Suprapubic skin (tissue), 4 donors: ENCODE data around the gene ARHGAP32. TPM values are rescaled to one million over a fixed set of nuclear protein-coding genes. Genes with fewer than 3 reads are reported as not detected.

Experiments
- DNase-seq, 2 donors: peaks; one replicate each; pipeline ENCODE4 v3.0.0-alpha.2; 2019; ENCODE audit warnings: low spot score in 2 of 2
- H3K27ac ChIP-seq: fragments of 200-600 bp; sonication (generic); one replicate; pipeline ENCODE4 v1.5.1; 2019
- H3K27me3 ChIP-seq: fragments of 200-600 bp; sonication (generic); one replicate; pipeline ENCODE4 v1.5.1; 2019
- H3K36me3 ChIP-seq: fragments of 200-600 bp; sonication (generic); one replicate; pipeline ENCODE4 v1.5.1; 2019
- H3K4me1 ChIP-seq: fragments of 200-600 bp; sonication (generic); one replicate; pipeline ENCODE4 v1.5.1; 2019
- H3K4me3 ChIP-seq: fragments of 200-600 bp; sonication (generic); one replicate; pipeline ENCODE4 v1.5.1; 2019; ENCODE audit warnings: mild to moderate bottlenecking
- H3K9me3 ChIP-seq: fragments of 200-600 bp; sonication (generic); one replicate; pipeline ENCODE4 v1.5.1; 2019
- EP300 ChIP-seq: sonication (generic); formaldehyde crosslinking; IDR thresholded peaks from one replicate; pipeline ENCODE4 v1.6.1; 2017; ENCODE audit warnings: antibody characterized with exemption
- POLR2A ChIP-seq, 2 donors: fragments of 450-650 bp; IDR thresholded peaks; one replicate each; pipeline ENCODE4 v1.6.1; 2017; ENCODE audit warnings: antibody characterized with exemption in 2 of 2, mild to moderate bottlenecking in 2 of 2, moderate library complexity in 2 of 2
- POLR2AphosphoS5 ChIP-seq, 3 donors: sonication (generic); formaldehyde crosslinking; IDR thresholded peaks; one replicate each; pipeline ENCODE4 v1.6.1; 2017; ENCODE audit warnings: antibody characterized with exemption in 3 of 3
- WGBS: methylation state at CpG from one replicate; pipeline ENCODE4 v1.1.5; 2018; 5-methylcytosine and 5-hydroxymethylcytosine counted together
- total RNA-seq, 4 donors: library from RNA; depleted of rRNA; stranded (reverse); fragments of >200 nt; gene quantifications; one replicate each; pipeline ENCODE4 v1.1.0, GENCODE V29; 2016
- TF ChIP-seq, protein P1 (sequence below), 2 donors: fragments of 200-600 bp in 1 of 2; fragments of 450-650 bp in 1 of 2; sonication (generic) in 1 of 2; IDR thresholded peaks; one replicate each; pipeline ENCODE4 v1.5.1; 2016 to 2019; ENCODE audit warnings: antibody characterized with exemption in 2 of 2, mild to moderate bottlenecking in 1 of 2, moderate library complexity in 1 of 2

Gene ARHGAP32
- total RNA-seq: 10 to 100 TPM; 49.5 to 93.4 (median 62.1) TPM

DNA sequence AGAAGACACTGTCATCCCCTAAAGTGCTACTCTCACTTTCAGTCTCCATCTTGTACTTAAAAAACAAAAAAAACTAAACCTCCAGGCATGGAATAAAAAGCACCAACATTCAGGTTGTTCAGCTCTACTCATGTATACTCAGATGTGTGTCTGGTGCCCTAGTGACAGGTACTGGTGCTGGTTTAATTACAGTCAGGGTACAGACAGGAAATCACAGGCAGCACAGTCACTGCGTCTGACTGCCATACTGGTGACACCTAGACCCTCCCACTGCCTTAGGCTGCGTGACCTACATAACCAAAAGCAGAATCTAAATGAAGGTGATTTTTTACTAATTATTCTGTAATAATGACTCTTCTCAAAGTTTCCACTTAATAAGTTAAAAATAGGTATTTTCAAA is at the start of gene ARHGAP32:
Gene ARHGAP32, minus strand, starts transcription at position 176 of the 400 bp plus-strand sequence. Its CDS starts 127 bp downstream, at position 49.
- TF ChIP-seq POLR2AphosphoS5 (IDR thresholded peaks at IDR 0.05) (no peak), EP300 (no peak), POLR2A (IDR thresholded peaks at IDR 0.05) (no peak)
- TF ChIP-seq, protein P1, sequence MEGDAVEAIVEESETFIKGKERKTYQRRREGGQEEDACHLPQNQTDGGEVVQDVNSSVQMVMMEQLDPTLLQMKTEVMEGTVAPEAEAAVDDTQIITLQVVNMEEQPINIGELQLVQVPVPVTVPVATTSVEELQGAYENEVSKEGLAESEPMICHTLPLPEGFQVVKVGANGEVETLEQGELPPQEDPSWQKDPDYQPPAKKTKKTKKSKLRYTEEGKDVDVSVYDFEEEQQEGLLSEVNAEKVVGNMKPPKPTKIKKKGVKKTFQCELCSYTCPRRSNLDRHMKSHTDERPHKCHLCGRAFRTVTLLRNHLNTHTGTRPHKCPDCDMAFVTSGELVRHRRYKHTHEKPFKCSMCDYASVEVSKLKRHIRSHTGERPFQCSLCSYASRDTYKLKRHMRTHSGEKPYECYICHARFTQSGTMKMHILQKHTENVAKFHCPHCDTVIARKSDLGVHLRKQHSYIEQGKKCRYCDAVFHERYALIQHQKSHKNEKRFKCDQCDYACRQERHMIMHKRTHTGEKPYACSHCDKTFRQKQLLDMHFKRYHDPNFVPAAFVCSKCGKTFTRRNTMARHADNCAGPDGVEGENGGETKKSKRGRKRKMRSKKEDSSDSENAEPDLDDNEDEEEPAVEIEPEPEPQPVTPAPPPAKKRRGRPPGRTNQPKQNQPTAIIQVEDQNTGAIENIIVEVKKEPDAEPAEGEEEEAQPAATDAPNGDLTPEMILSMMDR (IDR thresholded peaks at IDR 0.05): no peak
- Histone ChIP-seq H3K4me3 (peak within 1 kb of the TSS; percentile 27), H3K36me3 (no peaks in the 10 kb centered on the region), H3K27ac (peak within 1 kb of the TSS; percentile 87), H3K4me1 (peaks cover 36% of the 10 kb centered on the region), H3K9me3 (no peaks in the 10 kb centered on the region), H3K27me3 (no peaks in the 10 kb centered on the region)
- 39% methylated on average over 2 of the region's 2 CpGs for WGBS
- no peak for DNase-seq

DNA sequence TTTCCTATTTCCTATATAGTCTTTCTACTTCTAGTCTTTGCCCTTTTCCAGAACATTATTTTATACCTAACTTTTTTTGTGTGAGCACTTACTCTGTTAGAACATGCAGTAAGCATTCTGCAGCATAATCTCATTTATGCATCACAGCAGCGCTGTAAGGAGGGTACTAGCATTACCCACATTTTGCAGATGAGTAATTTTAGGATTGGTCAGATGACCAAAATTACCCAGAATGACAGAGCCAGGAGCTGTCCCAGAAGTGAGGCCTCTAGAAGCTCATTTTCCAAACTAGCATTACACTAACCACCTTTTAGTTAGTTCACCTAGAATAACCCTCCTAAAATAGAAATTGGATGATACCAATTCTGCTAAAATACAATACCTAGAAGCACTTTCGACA is 47.1 kb upstream of the ARHGAP32 start:
- TF ChIP-seq EP300: no peak
- TF ChIP-seq, protein P1 (IDR thresholded peaks at IDR 0.05): no peak
- TF ChIP-seq POLR2A (IDR thresholded peaks at IDR 0.05): no peak
- no peak for TF ChIP-seq POLR2AphosphoS5 (IDR thresholded peaks at IDR 0.05)
- no peaks in the 10 kb centered on the region for H3K9me3 ChIP-seq
- no peak overlapping the region for H3K27ac ChIP-seq
- DNase-seq: no peak
- H3K27me3 ChIP-seq: no peaks in the 10 kb centered on the region
- 94% methylated on average over 2 of the region's 2 CpGs for WGBS
- H3K4me1 ChIP-seq: no peaks in the 10 kb centered on the region
- no peak overlapping the region for H3K4me3 ChIP-seq
- H3K36me3 ChIP-seq: peaks cover 5% of the 10 kb centered on the region

DNA sequence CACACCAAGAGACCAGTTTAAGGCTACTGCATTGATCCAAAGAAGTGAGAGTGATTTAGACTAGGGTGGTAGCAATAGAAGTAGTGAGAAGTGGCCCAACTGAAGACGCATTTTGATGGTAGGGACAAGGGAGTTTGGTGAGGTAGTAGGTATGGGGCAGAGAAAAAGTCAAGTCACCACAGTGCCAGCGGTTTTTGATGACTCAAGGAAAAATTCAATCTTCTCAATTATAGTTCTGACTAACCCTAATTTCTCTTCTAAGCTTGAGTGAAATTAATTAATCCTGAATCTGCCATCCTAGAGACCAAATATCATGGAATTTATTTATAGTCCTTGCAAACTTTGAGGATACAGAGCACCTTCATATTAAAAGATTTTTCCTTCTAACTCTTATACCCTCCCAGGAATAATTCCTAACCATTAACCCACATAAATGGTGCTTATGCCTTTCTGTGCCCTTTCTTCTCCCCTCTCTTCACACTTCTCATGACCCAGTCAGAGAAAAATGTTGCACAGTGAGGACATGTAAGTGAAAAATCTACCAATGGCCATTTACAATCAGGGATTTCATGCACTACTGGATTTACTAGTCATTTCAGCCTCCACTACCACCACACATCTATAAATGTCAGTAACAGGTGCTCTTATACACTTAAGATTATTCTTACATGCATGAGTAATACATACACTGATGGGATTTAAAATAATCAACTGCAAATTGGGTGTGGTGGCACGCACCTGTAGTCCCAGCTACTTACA is 45.9 kb upstream of the ARHGAP32 start:
- Histone ChIP-seq H3K9me3 (no peaks in the 10 kb centered on the region), H3K27me3 (no peaks in the 10 kb centered on the region), H3K27ac (no peak overlapping the region), H3K4me3 (no peak overlapping the region), H3K4me1 (no peaks in the 10 kb centered on the region), H3K36me3 (peaks cover 5% of the 10 kb centered on the region)
- no peak for DNase-seq
- TF ChIP-seq POLR2A (IDR thresholded peaks at IDR 0.05) (no peak), POLR2AphosphoS5 (IDR thresholded peaks at IDR 0.05) (no peak), EP300 (no peak)
- TF ChIP-seq, protein P1 (IDR thresholded peaks at IDR 0.05): no peak
- WGBS: 92% methylated on average over 3 of the region's 3 CpGs

DNA sequence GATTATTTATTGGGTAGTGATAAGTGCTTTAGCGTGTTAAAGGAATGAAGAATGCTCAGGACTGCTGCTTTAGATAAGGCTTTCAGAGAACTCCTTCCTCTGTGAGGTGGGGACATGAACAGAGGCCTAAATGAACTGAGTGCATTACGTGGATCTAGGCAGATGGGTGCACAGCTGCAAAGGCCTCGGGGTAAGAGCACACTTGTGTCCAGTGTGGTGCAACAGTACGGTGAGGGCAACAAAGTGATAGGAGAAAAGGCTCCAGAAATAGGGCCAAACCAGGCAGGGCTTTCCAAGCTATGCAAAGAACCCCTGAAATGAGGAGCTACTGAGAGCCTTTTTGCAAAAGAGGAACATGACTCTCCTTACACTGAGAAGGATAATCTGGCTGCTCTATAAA is 45.3 kb upstream of the ARHGAP32 start:
- H3K9me3 ChIP-seq: no peaks in the 10 kb centered on the region
- TF ChIP-seq EP300: no peak
- no peak for TF ChIP-seq POLR2A (IDR thresholded peaks at IDR 0.05)
- TF ChIP-seq POLR2AphosphoS5 (IDR thresholded peaks at IDR 0.05): no peak
- TF ChIP-seq, protein P1 (IDR thresholded peaks at IDR 0.05): no peak
- no peak overlapping the region for H3K27ac ChIP-seq
- 94% methylated on average over 4 of the region's 4 CpGs for WGBS
- peaks cover 5% of the 10 kb centered on the region for H3K36me3 ChIP-seq
- H3K27me3 ChIP-seq: no peaks in the 10 kb centered on the region
- no peak overlapping the region for H3K4me3 ChIP-seq
- DNase-seq: no peak
- no peaks in the 10 kb centered on the region for H3K4me1 ChIP-seq

GRCh38 chr11:129236850-129237249 is 44.7 kb upstream of the ARHGAP32 start:
- WGBS: 95% methylated on average over 1 of the region's 1 CpG
- TF ChIP-seq, protein P1 (IDR thresholded peaks at IDR 0.05): no peak
- TF ChIP-seq POLR2AphosphoS5 (IDR thresholded peaks at IDR 0.05) (no peak), EP300 (no peak), POLR2A (IDR thresholded peaks at IDR 0.05) (no peak)
- no peak overlapping the region for H3K4me3 ChIP-seq

More at GRCh38 chr11:129236850-129237249, 44.7 kb upstream of the ARHGAP32 start:
- Histone ChIP-seq H3K36me3 (peaks cover 5% of the 10 kb centered on the region), H3K9me3 (no peaks in the 10 kb centered on the region), H3K27ac (no peak overlapping the region), H3K4me1 (no peaks in the 10 kb centered on the region), H3K27me3 (no peaks in the 10 kb centered on the region)
- DNase-seq: no peak
